Measurements from ENCODE around the gene TAF1L. TPM values are rescaled to one million over a fixed set of nuclear protein-coding genes. Genes with fewer than 3 reads are reported as not detected.

Gene TAF1L
- total RNA-seq, 4 donors from 2014 or later, result not detected

- Histone ChIP-seq H3K4me1 (no peaks in the 10 kb centered on the region), H3K4me3 (no peak overlapping the region), H3K27ac (no peak overlapping the region), H3K36me3 (no peaks in the 10 kb centered on the region), H3K9me3 (no peaks in the 10 kb centered on the region), H3K27me3 (no peaks in the 10 kb centered on the region)
- TF ChIP-seq CTCF (IDR thresholded peaks at IDR 0.05 in 4 of 5, conservative IDR thresholded peaks at IDR 0.05 in 1 of 5) (no peak), POLR2A (IDR thresholded peaks at IDR 0.05) (no peak)
- in situ Hi-C loops (cut with MboI; ENCODE audit: low sequenced_read_pairs in 4 of 4), result no loop called here
- no peak for DNase-seq
- ATAC-seq, result no peak
- intact Hi-C loops (cut with DNase I; ENCODE audit: low total_unique reads), result no loop called here
These were observed 3.5 kb downstream of the TAF1L start for GRCh38 chr9:32631991-32632390.

- TF ChIP-seq CTCF (IDR thresholded peaks at IDR 0.05 in 4 of 5, conservative IDR thresholded peaks at IDR 0.05 in 1 of 5) (no peak), POLR2A (IDR thresholded peaks at IDR 0.05) (no peak)
- Histone ChIP-seq H3K9me3 (no peaks in the 10 kb centered on the region), H3K27me3 (no peaks in the 10 kb centered on the region), H3K4me3 (no peak overlapping the region), H3K36me3 (no peaks in the 10 kb centered on the region), H3K27ac (no peak overlapping the region), H3K4me1 (no peaks in the 10 kb centered on the region)
- intact Hi-C loops (cut with DNase I; ENCODE audit: low total_unique reads) (no loop called here), in situ Hi-C loops (cut with MboI; ENCODE audit: low sequenced_read_pairs in 4 of 4) (no loop called here)
- DNase-seq, result no peak
- ATAC-seq, result no peak
These were observed 8.0 kb downstream of the TAF1L start for GRCh38 chr9:32627394-32627954.

GRCh38 chr9:32625320-32625719 lies 10.1 kb downstream of the TAF1L start:
- H3K27ac ChIP-seq, result no peak overlapping the region
- no peaks in the 10 kb centered on the region for H3K4me1 ChIP-seq
- DNase-seq (no peak), ATAC-seq (no peak)
- H3K9me3 ChIP-seq, result no peaks in the 10 kb centered on the region
- no peaks in the 10 kb centered on the region for H3K27me3 ChIP-seq
- no peak for TF ChIP-seq CTCF (IDR thresholded peaks at IDR 0.05 in 4 of 5, conservative IDR thresholded peaks at IDR 0.05 in 1 of 5)
- H3K36me3 ChIP-seq, result no peaks in the 10 kb centered on the region
- in situ Hi-C loops (cut with MboI; ENCODE audit: low sequenced_read_pairs in 4 of 4) (no loop called here), intact Hi-C loops (cut with DNase I; ENCODE audit: low total_unique reads) (no loop called here)
- no peak overlapping the region for H3K4me3 ChIP-seq

- Histone ChIP-seq H3K27me3 (no peaks in the 10 kb centered on the region), H3K27ac (no peak overlapping the region), H3K9me3 (no peaks in the 10 kb centered on the region), H3K4me3 (no peak overlapping the region), H3K4me1 (no peaks in the 10 kb centered on the region), H3K36me3 (no peaks in the 10 kb centered on the region)
- intact Hi-C loops (cut with DNase I; ENCODE audit: low total_unique reads) (no loop called here), in situ Hi-C loops (cut with MboI; ENCODE audit: low sequenced_read_pairs in 4 of 4) (loop anchor here in 1 of 4 donors (25.0 kb wide), 1 partner anchor 189 kb away; no protein-coding TSS in a partner anchor)
- ATAC-seq, result no peak
- TF ChIP-seq CTCF (IDR thresholded peaks at IDR 0.05 in 4 of 5, conservative IDR thresholded peaks at IDR 0.05 in 1 of 5) (no peak), POLR2A (IDR thresholded peaks at IDR 0.05) (no peak)
- DNase-seq, result no peak
These were observed 12.5 kb downstream of the TAF1L start for GRCh38 chr9:32622948-32623347.

- intact Hi-C loops (cut with DNase I; ENCODE audit: low total_unique reads), result no loop called here
- H3K9me3 ChIP-seq, result no peaks in the 10 kb centered on the region
- ATAC-seq (no peak), DNase-seq (no peak)
- no peak overlapping the region for H3K27ac ChIP-seq
- in situ Hi-C loops (cut with MboI; ENCODE audit: low sequenced_read_pairs in 4 of 4), result loop anchor here in 1 of 4 donors (25.0 kb wide), 1 partner anchor 194 kb away; no protein-coding TSS in a partner anchor
- H3K4me3 ChIP-seq, result no peak overlapping the region
- TF ChIP-seq CTCF (IDR thresholded peaks at IDR 0.05 in 4 of 5, conservative IDR thresholded peaks at IDR 0.05 in 1 of 5), result no peak
- no peak for TF ChIP-seq POLR2A (IDR thresholded peaks at IDR 0.05)
- H3K36me3 ChIP-seq, result no peaks in the 10 kb centered on the region
- H3K27me3 ChIP-seq, result peaks cover 0 to 7% (median 0%) of the 10 kb centered on the region in 3 donors
- H3K4me1 ChIP-seq, result no peaks in the 10 kb centered on the region
These were observed 17.2 kb downstream of the TAF1L start for GRCh38 chr9:32618261-32618660.
